Lower lobe of right lung (tissue), 2 donors: ENCODE data around the gene MID1. TPM values are rescaled to one million over a fixed set of nuclear protein-coding genes. Genes with fewer than 3 reads are reported as not detected.

Source experiments
- ATAC-seq, 2 donors: fragments of 200-7000 bp; cut with Tn5 transposase; one replicate each; pipeline ENCODE4 v1.9.1; 2020 to 2022; ENCODE audit warnings: mild to moderate bottlenecking in 2 of 2, moderate library complexity in 2 of 2
- DNase-seq: peaks from one replicate; pipeline ENCODE4 v3.0.0-alpha.2; 2020
- H3K27ac ChIP-seq: fragments of 200-600 bp; one replicate; pipeline ENCODE4 v1.8.0; 2022
- H3K27me3 ChIP-seq: fragments of 200-600 bp; one replicate; pipeline ENCODE4 v1.8.0; 2022; ENCODE audit warnings: low read depth
- H3K36me3 ChIP-seq: fragments of 200-600 bp; one replicate; pipeline ENCODE4 v1.8.0; 2022; ENCODE audit warnings: mild to moderate bottlenecking
- H3K4me1 ChIP-seq: fragments of 200-600 bp; one replicate; pipeline ENCODE4 v1.8.0; 2022
- H3K4me3 ChIP-seq: fragments of 200-600 bp; one replicate; pipeline ENCODE4 v1.8.0; 2022; ENCODE audit warnings: mild to moderate bottlenecking
- H3K9me3 ChIP-seq: fragments of 200-600 bp; one replicate; pipeline ENCODE4 v1.8.0; 2022
- CTCF ChIP-seq: fragments of 200-600 bp; IDR thresholded peaks from one replicate; pipeline ENCODE4 v1.8.0; 2022; ENCODE audit warnings: antibody characterized with exemption, mild to moderate bottlenecking
- intact Hi-C: fragments of 100-400 bp; cut with DNase I; formaldehyde crosslinking; loops from one replicate; pipeline ENCODE4 v1.11.0; 2022
- total RNA-seq: library from RNA; stranded (reverse); fragmentation: NEBNext Ultra II Directional; extraction: Animal tissue kit (Norgen Biotek cat#: 25700); gene quantifications from one replicate; pipeline ENCODE4 v1.2.1, GENCODE V29; 2021
- donor health status: DM: no; HTN: yes; CAD: no; lungs with severe emphysema.

The MID1 gene
- total RNA-seq, 1 donor from 2014 or later: 24.9 TPM

- Histone ChIP-seq H3K9me3 (no peaks in the 10 kb centered on the region), H3K27me3 (no peaks in the 10 kb centered on the region), H3K4me3 (no peak overlapping the region), H3K27ac (no peak overlapping the region), H3K36me3 (no peaks in the 10 kb centered on the region), H3K4me1 (no peaks in the 10 kb centered on the region)
- TF ChIP-seq CTCF: no peak
- no peak for DNase-seq
- no peak for ATAC-seq
- intact Hi-C loops: no loop called here
These were observed 204.9 kb downstream of the MID1 start for GRCh38 chrX:10415306-10416001.

- no peak for DNase-seq
- Histone ChIP-seq H3K36me3 (no peaks in the 10 kb centered on the region), H3K27ac (no peak overlapping the region), H3K27me3 (no peaks in the 10 kb centered on the region), H3K9me3 (no peaks in the 10 kb centered on the region), H3K4me3 (no peak overlapping the region), H3K4me1 (no peaks in the 10 kb centered on the region)
- no peak for ATAC-seq
- intact Hi-C loops: no loop called here
- TF ChIP-seq CTCF: no peak
These were observed 205.5 kb downstream of the MID1 start for GRCh38 chrX:10414862-10415261.

GRCh38 chrX:10414156-10414824 lies 206.1 kb downstream of the MID1 start:
- Histone ChIP-seq H3K9me3 (no peaks in the 10 kb centered on the region), H3K36me3 (no peaks in the 10 kb centered on the region), H3K4me1 (no peaks in the 10 kb centered on the region), H3K27ac (no peak overlapping the region), H3K27me3 (no peaks in the 10 kb centered on the region), H3K4me3 (no peak overlapping the region)
- ATAC-seq (no peak), DNase-seq (no peak)
- intact Hi-C loops: no loop called here
- TF ChIP-seq CTCF: no peak

DNA sequence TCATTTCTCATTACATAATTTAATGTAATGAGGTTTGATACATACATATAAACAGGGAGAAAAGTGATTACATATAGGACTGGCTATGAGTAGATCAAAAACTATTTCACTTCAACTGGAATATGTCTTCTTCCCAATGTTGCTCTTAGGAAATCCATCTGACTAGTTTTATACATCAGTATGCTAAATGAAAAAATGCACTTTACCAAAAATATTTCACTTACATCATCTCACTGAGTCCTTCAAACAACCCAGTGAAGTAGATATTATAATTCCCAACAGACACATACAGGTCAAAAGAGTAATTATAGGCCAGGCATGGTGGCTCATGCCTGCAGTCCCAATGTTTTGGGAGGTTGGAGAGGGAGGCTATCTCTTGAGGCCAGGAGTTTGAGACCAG lies 215.9 kb downstream of the MID1 start:
- intact Hi-C loops: no loop called here
- ATAC-seq (no peak), DNase-seq (no peak)
- TF ChIP-seq CTCF: no peak
- no peak overlapping the region for H3K4me3 ChIP-seq
- no peaks in the 10 kb centered on the region for H3K27me3 ChIP-seq
- H3K9me3 ChIP-seq: no peaks in the 10 kb centered on the region
- H3K27ac ChIP-seq: no peak overlapping the region
- H3K4me1 ChIP-seq: no peaks in the 10 kb centered on the region
- no peaks in the 10 kb centered on the region for H3K36me3 ChIP-seq

GRCh38 chrX:10401239-10401638 lies 219.1 kb downstream of the MID1 start:
- TF ChIP-seq CTCF: no peak
- Histone ChIP-seq H3K9me3 (no peaks in the 10 kb centered on the region), H3K27me3 (no peaks in the 10 kb centered on the region), H3K36me3 (no peaks in the 10 kb centered on the region), H3K4me1 (no peaks in the 10 kb centered on the region), H3K27ac (no peak overlapping the region), H3K4me3 (no peak overlapping the region)
- ATAC-seq (no peak), DNase-seq (no peak)
- intact Hi-C loops: no loop called here
